NCI-H2081 treated with DMSO at 0.1 percent for 48 hours (cell line): Measurements from ENCODE around the gene ADAMTS19.
"Not testable (repeated sequence)": the region's sequence is repeated elsewhere in the genome, so short reads cannot be mapped to it uniquely, and the experiment has no call there.

ENCODE experiments used
- DNase-seq: peaks from one replicate; lab custom pipeline; 2025; lab: John Stamatoyannopoulos, UW

ADAMTS19 gene

GRCh38 chr5:129477532-129477931 lies 17.4 kb downstream of the ADAMTS19 start:
- DNase-seq = no peak

GRCh38 chr5:129481161-129481560 lies 21.1 kb downstream of the ADAMTS19 start:
- no peak for DNase-seq

GRCh38 chr5:129496421-129496820 lies 36.3 kb downstream of the ADAMTS19 start:
- no peak for DNase-seq

GRCh38 chr5:129496864-129497595 lies 36.9 kb downstream of the ADAMTS19 start:
- DNase-seq = no peak

GRCh38 chr5:129499208-129499852 lies 39.2 kb downstream of the ADAMTS19 start:
- DNase-seq = no peak

GRCh38 chr5:129500101-129500500 lies 40.0 kb downstream of the ADAMTS19 start:
- no peak for DNase-seq

- no peak for DNase-seq
These were observed 46.0 kb downstream of the ADAMTS19 start for GRCh38 chr5:129506086-129506485.

- DNase-seq = no peak
These were observed 46.9 kb downstream of the ADAMTS19 start for GRCh38 chr5:129506950-129507349.

GRCh38 chr5:129507527-129507926 lies 47.4 kb downstream of the ADAMTS19 start:
- DNase-seq = no peak

- no peak for DNase-seq
These were observed 48.5 kb downstream of the ADAMTS19 start for GRCh38 chr5:129508606-129509005.

- no peak for DNase-seq
These were observed 49.4 kb downstream of the ADAMTS19 start for GRCh38 chr5:129509363-129509975.

GRCh38 chr5:129511291-129511690 lies 51.2 kb downstream of the ADAMTS19 start:
- no peak for DNase-seq

- no peak for DNase-seq
These were observed 81.0 kb downstream of the ADAMTS19 start for GRCh38 chr5:129541051-129541450.

GRCh38 chr5:129541648-129542251 lies 81.7 kb downstream of the ADAMTS19 start:
- DNase-seq = no peak

- DNase-seq = no peak
These were observed 87.0 kb downstream of the ADAMTS19 start for GRCh38 chr5:129547137-129547536.

GRCh38 chr5:129554134-129554904 lies 94.2 kb downstream of the ADAMTS19 start:
- DNase-seq = no peak

- DNase-seq = no peak
These were observed 103.5 kb downstream of the ADAMTS19 start for GRCh38 chr5:129563585-129563984.

GRCh38 chr5:129569295-129569694 lies 109.2 kb downstream of the ADAMTS19 start:
- no peak for DNase-seq

GRCh38 chr5:129572060-129572459 lies 112.0 kb downstream of the ADAMTS19 start:
- no peak for DNase-seq

GRCh38 chr5:129584496-129584895 lies 124.4 kb downstream of the ADAMTS19 start:
- not testable (repeated sequence) for DNase-seq

- DNase-seq = no peak
These were observed 131.5 kb downstream of the ADAMTS19 start for GRCh38 chr5:129591508-129592160.
